AG09309 (cell line): ENCODE results near the gene KCNAB2.
A peak's percentile ranks its signal among the peaks of the same experiment; 100 is the strongest.

Experiments used
- DNase-seq: peaks from one replicate; pipeline ENCODE4 v3.0.0-alpha.2; 2010; ENCODE audit warnings: low read depth
- H3K4me3 ChIP-seq: 2 replicates; pipeline ENCODE4 v1.5.1; 2011; ENCODE audit warnings: mild to moderate bottlenecking, low read depth, low read length, moderate library complexity; ENCODE audit not compliant: control insufficient read depth
- CTCF ChIP-seq: IDR thresholded peaks from 2 replicates; pipeline ENCODE4 v1.5.1; 2011; ENCODE audit warnings: mild to moderate bottlenecking, low read depth, low read length, inconsistent platforms; ENCODE audit not compliant: insufficient read depth, control insufficient read depth; ENCODE audit errors: missing control alignments

The KCNAB2 gene

GRCh38 chr1:6141592-6141991 lies 95.9 kb downstream of the KCNAB2 start:
- no peak for DNase-seq
- H3K4me3 ChIP-seq: no peak overlapping the region
- TF ChIP-seq CTCF: peak; percentile 23

- no peak overlapping the region for H3K4me3 ChIP-seq
- no peak for TF ChIP-seq CTCF
- DNase-seq: no peak
Observed at GRCh38 chr1:6142036-6142621, 96.4 kb downstream of the KCNAB2 start.

GRCh38 chr1:6142734-6143133 lies 97.0 kb downstream of the KCNAB2 start:
- TF ChIP-seq CTCF: no peak
- no peak for DNase-seq

GRCh38 chr1:6143395-6143794 lies 97.7 kb downstream of the KCNAB2 start:
- TF ChIP-seq CTCF: no peak
- H3K4me3 ChIP-seq: no peak overlapping the region
- DNase-seq: no peak

More at GRCh38 chr1:6142734-6143133, 97.0 kb downstream of the KCNAB2 start:
- H3K4me3 ChIP-seq: no peak overlapping the region

GRCh38 chr1:6144175-6144574 lies 98.5 kb downstream of the KCNAB2 start:
- DNase-seq: no peak
- no peak for TF ChIP-seq CTCF

GRCh38 chr1:6144647-6145395 lies 99.1 kb downstream of the KCNAB2 start:
- no peak for DNase-seq
- H3K4me3 ChIP-seq: no peak overlapping the region
- no peak for TF ChIP-seq CTCF

More at GRCh38 chr1:6144175-6144574, 98.5 kb downstream of the KCNAB2 start:
- no peak overlapping the region for H3K4me3 ChIP-seq
